ENCODE measurements around the gene ADIG.

- TF ChIP-seq CTCF (IDR thresholded peaks at IDR 0.05) (no peak), EP300 (IDR thresholded peaks at IDR 0.05) (no peak)
Measured at GRCh38 chr20:38616457-38616856, 35.5 kb downstream of the ADIG start.

Measured in suprapubic skin (tissue), 3 donors.